ENCODE results near the gene PSAPL1. TPM values are rescaled to one million over a fixed set of nuclear protein-coding genes. Genes with fewer than 3 reads are reported as not detected.

PSAPL1 gene
- total and polyA plus RNA-seq, 2 of the 8 experiments (the other 6 are each of a cell fraction or from before 2014, with no cell fraction given), result 0.03 TPM; not detected in 1

DNA sequence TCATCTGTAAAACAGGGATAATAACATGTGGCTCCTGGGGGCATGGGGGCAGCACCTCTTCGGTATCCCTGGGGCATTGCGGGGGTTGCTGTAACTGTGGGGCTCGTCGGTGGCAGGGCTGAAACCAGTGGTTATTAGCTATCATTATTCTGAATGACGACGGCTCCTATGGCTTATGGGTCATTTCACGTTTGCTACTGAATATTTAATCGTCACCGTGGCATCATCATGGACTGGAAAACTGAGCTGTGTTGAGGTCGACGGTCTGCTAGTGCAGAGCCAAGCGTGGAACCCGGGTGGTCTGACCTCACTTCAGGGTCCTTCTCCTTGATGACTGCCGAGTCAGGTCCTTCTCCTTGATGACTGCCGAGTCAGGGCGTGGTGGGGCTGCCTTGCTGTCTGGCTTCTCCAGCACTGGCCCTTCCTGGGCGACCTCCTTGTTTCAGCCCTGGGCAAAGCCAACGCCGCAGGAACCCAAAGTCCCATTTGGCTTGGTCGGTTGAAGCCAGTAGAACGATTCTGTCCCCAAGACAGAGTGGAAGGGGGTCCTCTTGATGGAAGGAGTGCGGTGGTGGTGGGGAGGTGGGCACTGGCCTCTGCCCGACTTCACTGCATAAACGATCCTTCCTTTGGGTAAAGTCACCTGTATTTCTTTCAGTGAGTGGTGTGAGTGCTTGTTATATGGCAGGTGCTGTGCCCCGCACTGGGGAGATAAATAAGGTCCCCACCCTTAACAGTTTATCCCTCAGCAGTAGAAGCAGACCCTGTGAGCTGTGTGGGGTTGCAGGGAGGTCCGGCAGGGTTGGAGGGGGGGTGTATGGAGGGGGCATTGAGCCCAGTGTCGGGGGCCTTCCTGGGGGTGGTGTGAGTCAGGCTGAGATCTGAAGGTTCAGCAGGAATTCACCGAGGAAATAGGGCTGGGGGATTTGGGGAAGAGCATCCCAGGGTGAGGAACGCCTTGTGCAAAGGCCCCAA lies 40.8 kb downstream of the PSAPL1 start:
- Histone ChIP-seq H2BK15ac (ENCODE audit: low read length) (no peak overlapping the region), H3K23me2 (ENCODE audit: low read depth, low read length) (no peaks in the 10 kb centered on the region), H4K5ac (ENCODE audit: insufficient read length, low read depth, low read length) (no peak overlapping the region), H2AK5ac (ENCODE audit: low read depth, low read length) (no peak overlapping the region), H3K4me2 (ENCODE audit: insufficient read depth in 1 of 2, low read depth in 2 of 2, low read length in 2 of 2) (no peak overlapping the region), H3K27ac (ENCODE audit: low read depth, low read length) (no peak overlapping the region), H2BK20ac (ENCODE audit: low read length) (no peak overlapping the region), H2BK120ac (replicated peaks; ENCODE audit: low read depth, low read length) (no peak overlapping the region), H3K36me3 (ENCODE audit: control insufficient read depth in 2 of 4, insufficient read depth in 4 of 4, low read length in 3 of 4) (no peaks in the 10 kb centered on the region), H3K79me1 (ENCODE audit: low read depth, low read length) (no peaks in the 10 kb centered on the region), H3K4ac (replicated peaks; ENCODE audit: insufficient read length, low read depth, low read length) (no peak overlapping the region), H3K27me3 (replicated peaks in 1 of 4; ENCODE audit: control insufficient read depth in 3 of 4, extremely low read depth in 1 of 4, insufficient read depth in 3 of 4, low read length in 3 of 4) (0 out of 7 replicates have a peak, but pooled peaks cover 0 to 1% (median 0%) of the 10 kb centered on the region in 4 experiments), H3K14ac (ENCODE audit: insufficient read length) (no peak overlapping the region), H3K4me1 (replicated peaks in 1 of 4; ENCODE audit: control insufficient read depth in 3 of 4, insufficient read depth in 4 of 4, low read length in 3 of 4) (no peaks in the 10 kb centered on the region), H3K56ac (replicated peaks; ENCODE audit: insufficient read length, low read depth, low read length) (no peak overlapping the region), H2AFZ (ENCODE audit: low read length) (no peak overlapping the region), H4K8ac (ENCODE audit: extremely low read depth, insufficient read depth, low read length) (no peak overlapping the region; the same call in 1 of the 2 replicates), H3K9me3 (ENCODE audit: insufficient read depth in 2 of 2, low read depth in 1 of 2, low read length in 1 of 2) (no peaks in the 10 kb centered on the region), H3K23ac (ENCODE audit: insufficient read length) (no peak overlapping the region), H2BK5ac (ENCODE audit: low read depth, low read length) (no peak overlapping the region), H2BK12ac (ENCODE audit: low read depth, low read length) (no peak overlapping the region), H4K91ac (replicated peaks; ENCODE audit: insufficient read length, low read length) (no peak overlapping the region), H4K20me1 (replicated peaks in 1 of 2; ENCODE audit: control insufficient read depth in 1 of 2, insufficient read depth in 2 of 2, low read length in 2 of 2) (no peaks in the 10 kb centered on the region), H3K18ac (ENCODE audit: extremely low read depth, low read length) (no peak overlapping the region), H3K9ac (replicated peaks in 1 of 4; ENCODE audit: extremely low read depth in 1 of 4, low read depth in 3 of 4, low read length in 3 of 4) (no peak overlapping the region), H3K79me2 (ENCODE audit: control insufficient read depth in 1 of 2, insufficient read depth in 2 of 2, low read length in 2 of 2) (no peaks in the 10 kb centered on the region), H3K4me3 (ENCODE audit: extremely low read depth in 1 of 4, insufficient read depth in 2 of 4, low read depth in 3 of 4, low read length in 4 of 4) (no peak overlapping the region)
- DNase-seq (ENCODE audit: low read depth in 1 of 2, low spot score in 2 of 2) (peak in 1 of 2 experiments; percentile 44), FAIRE-seq (no peak)
- WGBS, 2 experiments (ENCODE audit: extremely low coverage in 1 of 2, insufficient coverage in 1 of 2, insufficient read length in 1 of 2, insufficient replicate concordance in 2 of 2, low coverage in 1 of 2, low lambda C conversion rate in 2 of 2, missing lambda C conversion rate in 1 of 2), result 86% methylated on average over 26 of the region's 29 CpGs; no CpG with 5 or more reads in 1 of the 2 experiments
- ChIA-PET CTCF (ENCODE audit: partially characterized antibody) (interaction anchor here (0.6 to 1.9 kb wide), 4 partner anchors 24 to 257 kb away, joined by 3 to 6 read pairs (median 4); no protein-coding TSS in a partner anchor), POLR2A (ENCODE audit: partially characterized antibody) (no interaction called here)
- TF ChIP-seq MAFK (IDR thresholded peaks at IDR 0.05; ENCODE audit: low read depth, low read length) (0 out of 2 replicates have a peak, but pooled peaks have one; percentile 8), HDAC2 (IDR thresholded peaks at IDR 0.05; ENCODE audit: borderline replicate concordance in 1 of 2, low read depth in 2 of 2, low read length in 2 of 2) (no peak), BACH1 (IDR thresholded peaks at IDR 0.05; ENCODE audit: low read length) (peak; percentile 48; the same call in 1 of the 2 replicates)

Data from H1 (cell line).